Measurements from ENCODE around the gene GMFB. TPM values are rescaled to one million over a fixed set of nuclear protein-coding genes. Genes with fewer than 3 reads are reported as not detected.

Gene GMFB
- total and polyA plus RNA-seq, 9 of the 15 experiments (the other 6 are each of a cell fraction or from before 2014, with no cell fraction given) = 14.0 to 31.7 (median 20.5) TPM

DNA sequence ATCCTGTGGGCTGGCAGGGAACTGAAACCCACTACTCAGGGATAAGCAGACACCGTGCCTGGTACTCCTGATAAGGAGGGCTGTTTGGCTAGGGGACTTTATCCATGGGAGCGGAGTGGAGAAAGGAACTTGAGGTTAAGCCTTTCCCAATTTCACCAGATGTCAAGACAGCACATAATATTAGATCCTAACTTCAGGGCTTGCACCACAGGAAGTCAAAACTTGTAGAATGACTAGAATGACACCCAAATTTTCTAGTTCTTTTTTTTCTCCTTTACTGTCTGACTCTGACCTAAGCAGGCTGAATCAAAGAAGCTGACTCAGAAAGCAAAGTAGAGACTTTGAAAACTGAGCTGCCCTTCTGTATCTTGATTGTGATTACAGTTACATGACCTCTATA, 13.8 kb upstream of the GMFB start (continued):
- TF ChIP-seq, protein P1, sequence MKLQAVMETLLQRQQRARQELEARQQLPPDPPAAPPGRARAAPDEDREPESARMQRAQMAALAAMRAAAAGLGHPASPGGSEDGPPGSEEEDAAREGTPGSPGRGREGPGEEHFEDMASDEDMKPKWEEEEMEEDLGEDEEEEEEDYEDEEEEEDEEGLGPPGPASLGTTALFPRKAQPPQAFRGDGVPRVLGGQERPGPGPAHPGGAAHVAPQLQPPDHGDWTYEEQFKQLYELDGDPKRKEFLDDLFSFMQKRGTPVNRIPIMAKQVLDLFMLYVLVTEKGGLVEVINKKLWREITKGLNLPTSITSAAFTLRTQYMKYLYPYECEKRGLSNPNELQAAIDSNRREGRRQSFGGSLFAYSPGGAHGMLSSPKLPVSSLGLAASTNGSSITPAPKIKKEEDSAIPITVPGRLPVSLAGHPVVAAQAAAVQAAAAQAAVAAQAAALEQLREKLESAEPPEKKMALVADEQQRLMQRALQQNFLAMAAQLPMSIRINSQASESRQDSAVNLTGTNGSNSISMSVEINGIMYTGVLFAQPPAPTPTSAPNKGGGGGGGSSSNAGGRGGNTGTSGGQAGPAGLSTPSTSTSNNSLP (IDR thresholded peaks at IDR 0.05; ENCODE audit: borderline replicate concordance, low read depth, low read length) = no peak
- TF ChIP-seq MTA2 (IDR thresholded peaks at IDR 0.05; ENCODE audit: low read depth) = peak; percentile 48; the same call in 1 of the 2 replicates
- TF ChIP-seq CBFA2T3 (IDR thresholded peaks at IDR 0.05) = peak; percentile 87
- no peak for TF ChIP-seq TRIM28 (IDR thresholded peaks at IDR 0.05)
- TF ChIP-seq, protein P2, sequence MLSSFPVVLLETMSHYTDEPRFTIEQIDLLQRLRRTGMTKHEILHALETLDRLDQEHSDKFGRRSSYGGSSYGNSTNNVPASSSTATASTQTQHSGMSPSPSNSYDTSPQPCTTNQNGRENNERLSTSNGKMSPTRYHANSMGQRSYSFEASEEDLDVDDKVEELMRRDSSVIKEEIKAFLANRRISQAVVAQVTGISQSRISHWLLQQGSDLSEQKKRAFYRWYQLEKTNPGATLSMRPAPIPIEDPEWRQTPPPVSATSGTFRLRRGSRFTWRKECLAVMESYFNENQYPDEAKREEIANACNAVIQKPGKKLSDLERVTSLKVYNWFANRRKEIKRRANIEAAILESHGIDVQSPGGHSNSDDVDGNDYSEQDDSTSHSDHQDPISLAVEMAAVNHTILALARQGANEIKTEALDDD (IDR thresholded peaks at IDR 0.05) = peak; percentile 33; the same call in 1 of the 2 replicates

DNA sequence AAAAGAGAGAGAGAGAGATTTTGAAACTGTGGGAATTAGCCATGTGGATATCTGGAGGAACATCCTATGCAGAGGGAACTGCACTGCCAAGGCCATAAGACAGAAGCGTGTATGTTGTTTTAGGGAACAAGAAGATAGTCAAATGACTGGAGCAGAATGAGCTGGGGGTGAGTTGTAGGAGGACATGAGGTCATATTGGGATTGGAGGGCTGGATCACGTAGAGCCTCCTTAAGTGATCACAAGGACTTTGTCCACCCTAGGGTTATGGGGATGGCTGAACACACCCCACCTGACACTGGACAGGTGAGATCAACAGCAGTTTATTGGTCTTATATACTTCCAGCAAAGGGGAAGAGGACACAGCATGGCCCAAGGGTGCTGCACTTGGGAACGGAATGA, 12.7 kb upstream of the GMFB start:
- no peaks in the 10 kb centered on the region for H4K20me1 ChIP-seq (replicated peaks; ENCODE audit: control insufficient read depth, insufficient read depth, low read length)
- no peak for DNase-seq (ENCODE audit: extremely low read depth in 1 of 4, low spot score in 3 of 4)
- no peak for ATAC-seq
- FAIRE-seq = no peak
- H3K9me3 ChIP-seq (replicated peaks; ENCODE audit: control insufficient read depth, insufficient read depth, low read depth, low read length) = no peaks in the 10 kb centered on the region
- no peaks in the 10 kb centered on the region for H3K79me2 ChIP-seq (ENCODE audit: control insufficient read depth, insufficient read depth, low read length)
- no peak overlapping the region for H2AFZ ChIP-seq (ENCODE audit: low read depth, low read length)
- H3K4me3 ChIP-seq = no peak overlapping the region
- no peaks in the 10 kb centered on the region for H3K36me3 ChIP-seq (ENCODE audit: control insufficient read depth, insufficient read depth, low read length)
- in situ Hi-C loops (cut with MboI) (no loop called here), intact Hi-C loops (cut with micrococcal nuclease) (no loop called here)
- no peak overlapping the region for H3K9ac ChIP-seq (ENCODE audit: insufficient read depth in 1 of 2, low read depth in 2 of 2, low read length in 2 of 2)
- H3K9me1 ChIP-seq (ENCODE audit: control insufficient read depth, insufficient read depth, low read length) = no peaks in the 10 kb centered on the region
- H3K27ac ChIP-seq (ENCODE audit: extremely low read depth, low read depth, low read length) = no peak overlapping the region
- no peaks in the 10 kb centered on the region for H3K27me3 ChIP-seq (ENCODE audit: control insufficient read depth in 2 of 2, insufficient read depth in 2 of 2, low read length in 2 of 2)
- peaks cover 3 to 12% of the 10 kb centered on the region in 2 experiments; a peak in 3 of 5 replicates for H3K4me1 ChIP-seq (replicated peaks in 1 of 2; ENCODE audit: control insufficient read depth in 2 of 2, insufficient read depth in 2 of 2, low read length in 2 of 2)
- BruUV-seq (replicated peaks) = no TSS peak
- ChIA-PET CTCF (ENCODE audit: low intra/inter-chr PET ratio) (interaction anchor here (0.6 kb wide), 1 partner anchor 13 kb away, joined by 4 read pairs; no protein-coding TSS in a partner anchor), POLR2A (interaction anchor here (0.5 kb wide), 1 partner anchor 28 kb away, joined by 4 read pairs; no protein-coding TSS in a partner anchor)
- 78% methylated on average over 2 of the region's 3 CpGs for WGBS (ENCODE audit: insufficient coverage, low coverage, missing lambda C conversion rate)
- no peak overlapping the region for H3K4me2 ChIP-seq (ENCODE audit: insufficient read depth, low read length)
- TF ChIP-seq, protein P3, sequence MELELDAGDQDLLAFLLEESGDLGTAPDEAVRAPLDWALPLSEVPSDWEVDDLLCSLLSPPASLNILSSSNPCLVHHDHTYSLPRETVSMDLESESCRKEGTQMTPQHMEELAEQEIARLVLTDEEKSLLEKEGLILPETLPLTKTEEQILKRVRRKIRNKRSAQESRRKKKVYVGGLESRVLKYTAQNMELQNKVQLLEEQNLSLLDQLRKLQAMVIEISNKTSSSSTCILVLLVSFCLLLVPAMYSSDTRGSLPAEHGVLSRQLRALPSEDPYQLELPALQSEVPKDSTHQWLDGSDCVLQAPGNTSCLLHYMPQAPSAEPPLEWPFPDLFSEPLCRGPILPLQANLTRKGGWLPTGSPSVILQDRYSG (tag; conservative IDR thresholded peaks at IDR 0.05; ENCODE audit: low read depth) = no peak
- TF ChIP-seq STAG1 (CRISPR knock-in tag; IDR thresholded peaks at IDR 0.05; ENCODE audit: borderline replicate concordance) (no peak), JUNB (CRISPR knock-in tag; conservative IDR thresholded peaks at IDR 0.05) (no peak), ILK (tag; IDR thresholded peaks at IDR 0.05; ENCODE audit: borderline replicate concordance, low read depth) (no peak), PYGO2 (tag; IDR thresholded peaks at IDR 0.05) (no peak), ZNF174 (CRISPR knock-in tag; IDR thresholded peaks at IDR 0.05) (no peak), BRCA1 (IDR thresholded peaks at IDR 0.05) (no peak), BRCA1 (CRISPR knock-in tag; IDR thresholded peaks at IDR 0.05) (no peak), ZNF584 (CRISPR knock-in tag; IDR thresholded peaks at IDR 0.05; ENCODE audit: low read depth) (no peak), MYC (IDR thresholded peaks at IDR 0.05; ENCODE audit: low read depth, low read length) (no peak), MYC (CRISPR knock-in tag; IDR thresholded peaks at IDR 0.05; ENCODE audit: borderline replicate concordance, low read depth) (no peak), SOX6 (IDR thresholded peaks at IDR 0.05) (no peak), SUPT5H (IDR thresholded peaks at IDR 0.05) (no peak)
- TF ChIP-seq, protein P4, sequence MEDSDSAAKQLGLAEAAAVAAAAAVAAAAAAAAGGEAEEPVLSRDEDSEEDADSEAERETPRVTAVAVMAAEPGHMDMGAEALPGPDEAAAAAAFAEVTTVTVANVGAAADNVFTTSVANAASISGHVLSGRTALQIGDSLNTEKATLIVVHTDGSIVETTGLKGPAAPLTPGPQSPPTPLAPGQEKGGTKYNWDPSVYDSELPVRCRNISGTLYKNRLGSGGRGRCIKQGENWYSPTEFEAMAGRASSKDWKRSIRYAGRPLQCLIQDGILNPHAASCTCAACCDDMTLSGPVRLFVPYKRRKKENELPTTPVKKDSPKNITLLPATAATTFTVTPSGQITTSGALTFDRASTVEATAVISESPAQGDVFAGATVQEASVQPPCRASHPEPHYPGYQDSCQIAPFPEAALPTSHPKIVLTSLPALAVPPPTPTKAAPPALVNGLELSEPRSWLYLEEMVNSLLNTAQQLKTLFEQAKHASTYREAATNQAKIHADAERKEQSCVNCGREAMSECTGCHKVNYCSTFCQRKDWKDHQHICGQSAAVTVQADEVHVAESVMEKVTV (CRISPR knock-in tag; IDR thresholded peaks at IDR 0.05) = no peak
